Epidermal melanocyte (primary cell): ENCODE data around the gene IFT52.

Experiments used
- DNase-seq: peaks from one replicate; pipeline ENCODE4 v3.0.0; 2011; ENCODE audit warnings: low spot score; ENCODE audit not compliant: insufficient read length

IFT52 gene

GRCh38 chr20:43590392-43591303 is at the start of gene IFT52:
TSS of gene IFT52 (plus strand) at chr20:43590937. CDS start at chr20:43594699, 3,762 bp downstream.
- DNase-seq = peak; percentile 79

GRCh38 chr20:43541214-43541613 is 49.5 kb upstream of the IFT52 start:
- no peak for DNase-seq

GRCh38 chr20:43542161-43542560 is 48.6 kb upstream of the IFT52 start:
- DNase-seq = no peak

GRCh38 chr20:43542674-43543073 is 48.1 kb upstream of the IFT52 start:
- DNase-seq = no peak

- DNase-seq = no peak
Measured at GRCh38 chr20:43543138-43543537, 47.6 kb upstream of the IFT52 start.

- DNase-seq = no peak
Measured at GRCh38 chr20:43544501-43544900, 46.2 kb upstream of the IFT52 start.

GRCh38 chr20:43545837-43546578 is 44.7 kb upstream of the IFT52 start:
- no peak for DNase-seq

GRCh38 chr20:43548273-43548880 is 42.4 kb upstream of the IFT52 start:
- no peak for DNase-seq

GRCh38 chr20:43549416-43550065 is 41.2 kb upstream of the IFT52 start:
- no peak for DNase-seq

- no peak for DNase-seq
Measured at GRCh38 chr20:43550456-43550855, 40.3 kb upstream of the IFT52 start.

- no peak for DNase-seq
Measured at GRCh38 chr20:43554369-43554768, 36.4 kb upstream of the IFT52 start.

GRCh38 chr20:43558412-43559146 is 32.2 kb upstream of the IFT52 start, which contains the start of gene SGK2:
TSS of gene SGK2 (plus strand) at chr20:43559027. CDS start at chr20:43566496, 7,469 bp downstream.
- DNase-seq = no peak

GRCh38 chr20:43559147-43559987 is 31.4 kb upstream of the IFT52 start:
- no peak for DNase-seq

GRCh38 chr20:43560974-43561373 is 29.8 kb upstream of the IFT52 start:
- no peak for DNase-seq

GRCh38 chr20:43563429-43563828 is 27.3 kb upstream of the IFT52 start:
- no peak for DNase-seq

GRCh38 chr20:43563991-43564390 is 26.7 kb upstream of the IFT52 start:
- DNase-seq = no peak

GRCh38 chr20:43564455-43564854 is 26.3 kb upstream of the IFT52 start:
- DNase-seq = no peak

- DNase-seq = no peak
Measured at GRCh38 chr20:43564993-43565757, 25.6 kb upstream of the IFT52 start.

GRCh38 chr20:43565758-43566104 is 25.0 kb upstream of the IFT52 start:
- no peak for DNase-seq
